ENCODE measurements around the gene GNG12. TPM values are rescaled to one million over a fixed set of nuclear protein-coding genes. Genes with fewer than 3 reads are reported as not detected.

GNG12 gene
- total RNA-seq, 4 donors from 2014 or later: 69.1 to 161 (median 97.7) TPM

- no peak for TF ChIP-seq CTCF (IDR thresholded peaks at IDR 0.05; ENCODE audit: low read depth)
Observed at GRCh38 chr1:67755160-67755559, 78.1 kb downstream of the GNG12 start.

GRCh38 chr1:67754526-67754920, 78.7 kb downstream of the GNG12 start:
- TF ChIP-seq CTCF (IDR thresholded peaks at IDR 0.05; ENCODE audit: low read depth): no peak

- no peak for TF ChIP-seq CTCF (IDR thresholded peaks at IDR 0.05; ENCODE audit: low read depth)
Observed at GRCh38 chr1:67753776-67754525, 79.3 kb downstream of the GNG12 start.

GRCh38 chr1:67752306-67752705, 81.0 kb downstream of the GNG12 start:
- TF ChIP-seq CTCF (IDR thresholded peaks at IDR 0.05; ENCODE audit: low read depth): no peak

GRCh38 chr1:67750691-67751054, 82.6 kb downstream of the GNG12 start:
- TF ChIP-seq CTCF (IDR thresholded peaks at IDR 0.05; ENCODE audit: low read depth): no peak

- TF ChIP-seq CTCF (IDR thresholded peaks at IDR 0.05; ENCODE audit: low read depth): no peak
Observed at GRCh38 chr1:67749844-67750690, 83.2 kb downstream of the GNG12 start.

- no peak for TF ChIP-seq CTCF (IDR thresholded peaks at IDR 0.05; ENCODE audit: low read depth)
Observed at GRCh38 chr1:67749263-67749843, 83.9 kb downstream of the GNG12 start.

Data from subcutaneous adipose tissue (tissue), 4 donors.